Esophagus muscularis mucosa (tissue), 4 donors: Measurements from ENCODE around the gene GNAO1.

Source experiments
- EP300 ChIP-seq: sonication (generic); formaldehyde crosslinking; IDR thresholded peaks from one replicate; pipeline ENCODE4 v1.6.1; 2017; ENCODE audit warnings: antibody characterized with exemption
- POLR2A ChIP-seq: fragments of 450-650 bp; IDR thresholded peaks from one replicate; pipeline ENCODE4 v1.6.1; 2017; ENCODE audit warnings: antibody characterized with exemption, moderate library complexity, mild to moderate bottlenecking, low read depth
- POLR2AphosphoS5 ChIP-seq, 2 donors: sonication (generic); formaldehyde crosslinking; IDR thresholded peaks; one replicate each; pipeline ENCODE4 v1.6.1; 2017; ENCODE audit warnings: antibody characterized with exemption in 2 of 2
- TF ChIP-seq, protein P1 (sequence below), 3 experiments: fragments of 200-600 bp in 2 of 3; fragments of 450-650 bp in 1 of 3; sonication (generic) in 2 of 3; IDR thresholded peaks; one replicate each; pipeline ENCODE4 v1.5.1; 2017 to 2019; ENCODE audit warnings: antibody characterized with exemption in 3 of 3, mild to moderate bottlenecking in 2 of 3, moderate library complexity in 1 of 3

DNA sequence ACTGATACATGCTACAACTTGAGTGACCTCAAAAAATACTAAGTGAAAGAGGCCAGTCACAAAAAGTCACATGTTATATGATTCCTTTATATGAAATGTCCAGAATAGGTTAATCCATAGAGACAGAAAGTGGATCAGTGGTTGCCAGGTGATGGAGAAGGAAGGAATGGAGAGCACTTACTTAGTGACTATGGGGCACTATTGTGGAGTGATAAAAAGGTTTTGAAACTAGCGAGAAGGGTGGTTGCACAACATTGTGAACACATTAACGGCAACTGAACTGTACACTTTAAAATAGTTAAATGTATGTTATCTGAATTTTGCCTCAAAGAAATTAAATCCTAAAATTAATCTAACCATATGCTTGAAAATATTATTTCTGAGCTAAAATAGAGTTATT is 208.2 kb downstream of the GNAO1 start:
- TF ChIP-seq, protein P1, sequence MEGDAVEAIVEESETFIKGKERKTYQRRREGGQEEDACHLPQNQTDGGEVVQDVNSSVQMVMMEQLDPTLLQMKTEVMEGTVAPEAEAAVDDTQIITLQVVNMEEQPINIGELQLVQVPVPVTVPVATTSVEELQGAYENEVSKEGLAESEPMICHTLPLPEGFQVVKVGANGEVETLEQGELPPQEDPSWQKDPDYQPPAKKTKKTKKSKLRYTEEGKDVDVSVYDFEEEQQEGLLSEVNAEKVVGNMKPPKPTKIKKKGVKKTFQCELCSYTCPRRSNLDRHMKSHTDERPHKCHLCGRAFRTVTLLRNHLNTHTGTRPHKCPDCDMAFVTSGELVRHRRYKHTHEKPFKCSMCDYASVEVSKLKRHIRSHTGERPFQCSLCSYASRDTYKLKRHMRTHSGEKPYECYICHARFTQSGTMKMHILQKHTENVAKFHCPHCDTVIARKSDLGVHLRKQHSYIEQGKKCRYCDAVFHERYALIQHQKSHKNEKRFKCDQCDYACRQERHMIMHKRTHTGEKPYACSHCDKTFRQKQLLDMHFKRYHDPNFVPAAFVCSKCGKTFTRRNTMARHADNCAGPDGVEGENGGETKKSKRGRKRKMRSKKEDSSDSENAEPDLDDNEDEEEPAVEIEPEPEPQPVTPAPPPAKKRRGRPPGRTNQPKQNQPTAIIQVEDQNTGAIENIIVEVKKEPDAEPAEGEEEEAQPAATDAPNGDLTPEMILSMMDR (IDR thresholded peaks at IDR 0.05): no peak
- TF ChIP-seq POLR2AphosphoS5 (IDR thresholded peaks at IDR 0.05): no peak
- TF ChIP-seq EP300: no peak
- no peak for TF ChIP-seq POLR2A
